ENCODE data around the gene IGSF9B.

GRCh38 chr11:133867456-133867855, 89.3 kb downstream of the IGSF9B start:
- no peak for TF ChIP-seq PATZ1 (CRISPR knock-in tag; IDR thresholded peaks at IDR 0.05; ENCODE audit: borderline replicate concordance)
- no peak for TF ChIP-seq ARNTL (CRISPR knock-in tag; IDR thresholded peaks at IDR 0.05; ENCODE audit: borderline replicate concordance, low read depth)
- TF ChIP-seq ESRRG (CRISPR knock-in tag; IDR thresholded peaks at IDR 0.05) = no peak
- no peak for TF ChIP-seq TCF4 (CRISPR knock-in tag; IDR thresholded peaks at IDR 0.05; ENCODE audit: borderline replicate concordance)
- no peak for TF ChIP-seq CSDC2 (CRISPR knock-in tag; IDR thresholded peaks at IDR 0.05)
- TF ChIP-seq ZFP3 (CRISPR knock-in tag; IDR thresholded peaks at IDR 0.05) = no peak
- TF ChIP-seq, protein P1, sequence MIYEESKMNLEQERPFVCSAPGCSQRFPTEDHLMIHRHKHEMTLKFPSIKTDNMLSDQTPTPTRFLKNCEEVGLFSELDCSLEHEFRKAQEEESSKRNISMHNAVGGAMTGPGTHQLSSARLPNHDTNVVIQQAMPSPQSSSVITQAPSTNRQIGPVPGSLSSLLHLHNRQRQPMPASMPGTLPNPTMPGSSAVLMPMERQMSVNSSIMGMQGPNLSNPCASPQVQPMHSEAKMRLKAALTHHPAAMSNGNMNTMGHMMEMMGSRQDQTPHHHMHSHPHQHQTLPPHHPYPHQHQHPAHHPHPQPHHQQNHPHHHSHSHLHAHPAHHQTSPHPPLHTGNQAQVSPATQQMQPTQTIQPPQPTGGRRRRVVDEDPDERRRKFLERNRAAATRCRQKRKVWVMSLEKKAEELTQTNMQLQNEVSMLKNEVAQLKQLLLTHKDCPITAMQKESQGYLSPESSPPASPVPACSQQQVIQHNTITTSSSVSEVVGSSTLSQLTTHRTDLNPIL (CRISPR knock-in tag; IDR thresholded peaks at IDR 0.05; ENCODE audit: low read depth) = no peak
- no peak for TF ChIP-seq ZNF8 (CRISPR knock-in tag; IDR thresholded peaks at IDR 0.05)
